GM13977 (cell line): Measurements from ENCODE around the gene WNT5A.

Experiments
- DNase-seq: peaks from one replicate; pipeline ENCODE4 v3.0.0; 2012; ENCODE audit warnings: low spot score
- CTCF ChIP-seq: IDR thresholded peaks from 2 replicates; pipeline ENCODE4 v1.5.1; 2012; ENCODE audit warnings: mild to moderate bottlenecking, control low read depth; ENCODE audit not compliant: insufficient read depth; ENCODE audit errors: extremely low read depth, missing control alignments
- in situ Hi-C: fragments of 300-500 bp; cut with MboI; formaldehyde crosslinking; loops from one replicate; pipeline ENCODE4 v1.12.0; 2022; ENCODE audit warnings: low sequenced_read_pairs, low pct_unique_long_range_greater_than_20kb, mixed read lengths, inconsistent platforms; ENCODE audit not compliant: unreplicated experiment

WNT5A gene

DNA sequence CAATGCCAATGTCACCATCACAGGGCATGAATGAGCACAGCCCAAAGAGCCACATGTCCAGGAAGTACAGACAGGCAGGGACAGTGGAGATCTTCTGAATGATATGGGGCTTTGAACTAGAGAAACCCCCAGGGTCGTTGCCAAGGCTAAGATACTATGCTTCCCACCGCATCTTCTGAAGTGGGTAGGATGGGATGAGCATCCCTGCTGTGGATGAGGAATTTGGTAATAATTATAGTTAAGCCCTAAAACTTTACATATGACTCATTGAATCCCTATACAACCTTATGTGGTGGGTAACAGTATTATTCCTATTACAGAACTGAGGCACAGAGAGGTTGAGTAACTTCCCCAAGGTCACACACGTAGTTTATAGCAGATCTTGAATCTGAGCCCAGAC lies 44.2 kb downstream of the WNT5A start:
- DNase-seq: no peak
- TF ChIP-seq CTCF: no peak
- in situ Hi-C loops: no loop called here

GRCh38 chr3:55441499-55441898 lies 45.6 kb downstream of the WNT5A start:
- no peak for TF ChIP-seq CTCF
- DNase-seq: no peak
- in situ Hi-C loops: no loop called here

DNA sequence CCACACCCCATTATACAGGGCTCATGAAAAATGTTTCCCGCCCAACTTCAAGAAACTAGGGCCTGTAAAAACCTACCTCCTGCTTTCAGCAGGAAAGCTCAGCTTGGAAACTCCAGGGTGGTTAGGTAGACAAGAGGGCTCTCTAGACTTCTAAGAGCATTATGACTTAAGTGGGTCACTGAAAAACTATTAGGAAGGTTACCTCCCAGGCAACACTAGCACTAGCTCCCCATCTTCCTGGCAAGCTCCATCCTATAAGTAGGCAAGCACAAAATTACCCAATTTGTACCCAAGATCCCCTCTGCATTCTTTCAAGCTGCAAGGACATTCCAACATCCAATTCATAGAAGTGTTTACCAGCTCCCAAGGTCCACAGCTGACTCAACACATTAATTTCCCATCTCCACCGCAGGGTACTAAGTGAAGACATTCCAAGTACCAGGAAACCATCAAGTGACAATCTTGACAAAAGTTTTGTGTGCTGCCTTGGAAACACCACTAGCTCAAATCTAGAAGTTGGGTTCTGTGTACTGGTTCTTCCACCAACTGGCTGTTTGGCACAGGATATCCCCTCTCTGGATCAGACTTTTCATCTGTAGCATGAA lies 46.9 kb downstream of the WNT5A start:
- no peak for TF ChIP-seq CTCF
- in situ Hi-C loops: no loop called here

GRCh38 chr3:55439657-55440056 lies 47.4 kb downstream of the WNT5A start:
- in situ Hi-C loops: no loop called here
- no peak for TF ChIP-seq CTCF
- DNase-seq: no peak

More for the DNA sequence above, 46.9 kb downstream of the WNT5A start:
- no peak for DNase-seq

DNA sequence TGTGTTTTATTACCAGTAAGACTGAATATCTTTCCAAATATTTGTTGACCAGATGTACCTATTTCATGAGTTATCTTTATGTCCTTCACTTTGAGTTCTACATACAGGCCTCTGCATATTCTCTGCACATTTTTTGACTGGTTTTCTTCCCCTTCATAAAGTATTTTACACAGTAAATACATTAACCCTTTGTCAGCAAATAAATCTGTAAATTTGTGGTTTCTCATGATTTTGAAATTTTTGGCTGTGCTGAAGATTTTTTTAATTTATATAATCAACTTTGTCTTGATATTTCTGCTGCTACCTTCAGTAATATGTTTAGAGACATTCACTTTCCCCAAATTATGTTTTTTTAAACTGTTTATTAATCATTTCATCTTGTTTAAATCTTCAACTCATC lies 50.5 kb downstream of the WNT5A start:
- no peak for TF ChIP-seq CTCF
- in situ Hi-C loops: no loop called here

DNA sequence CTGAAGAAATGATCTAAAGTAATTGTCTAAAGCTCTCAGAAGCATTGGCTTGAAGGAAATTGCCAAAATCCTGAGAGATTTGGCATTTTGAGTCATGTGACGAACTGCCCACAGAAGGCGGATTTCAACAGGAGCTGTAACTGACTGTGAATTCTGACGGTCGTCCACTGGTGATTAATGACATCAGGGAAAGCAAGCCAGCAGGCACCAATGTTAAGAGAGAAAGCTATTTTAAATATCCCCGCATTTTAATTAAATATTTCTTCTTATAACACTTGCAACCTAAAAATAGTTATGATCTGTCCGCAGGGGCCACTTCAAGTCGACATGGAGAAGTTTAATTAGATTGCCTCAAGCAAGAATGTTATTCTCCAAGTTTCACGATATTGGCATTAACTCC lies 51.6 kb downstream of the WNT5A start:
- no peak for TF ChIP-seq CTCF
- in situ Hi-C loops: no loop called here

More for the DNA sequence above, 50.5 kb downstream of the WNT5A start:
- DNase-seq: no peak

More for the DNA sequence above, 51.6 kb downstream of the WNT5A start:
- DNase-seq: no peak
